Mesenteric fat pad (tissue), 1 donor: ENCODE measurements around the gene MEGF10. TPM values are rescaled to one million over a fixed set of nuclear protein-coding genes. Genes with fewer than 3 reads are reported as not detected.
"Not testable (repeated sequence)": the region's sequence is repeated elsewhere in the genome, so short reads cannot be mapped to it uniquely, and the experiment has no call there.

ENCODE experiments used
- DNase-seq: peaks from one replicate; pipeline ENCODE4 v3.0.0-alpha.2; 2020; ENCODE audit warnings: low spot score
- long read RNA-seq: library from polyadenylated mRNA; unstranded; transcript quantifications from one replicate; pipeline ENCODE4 v2.0.0, GENCODE V29; 2020
- total RNA-seq: library from RNA; stranded (reverse); fragmentation: NEBNext Ultra II Directional; extraction: Animal tissue kit (Norgen Biotek cat#: 25700); gene quantifications from one replicate; pipeline ENCODE4 v1.2.1, GENCODE V29; 2021
- donor health status: DM: yes; HTN: yes; CAD: no.

MEGF10 gene
- 0.58 TPM for total RNA-seq
- long read RNA-seq: 0 reads

DNA sequence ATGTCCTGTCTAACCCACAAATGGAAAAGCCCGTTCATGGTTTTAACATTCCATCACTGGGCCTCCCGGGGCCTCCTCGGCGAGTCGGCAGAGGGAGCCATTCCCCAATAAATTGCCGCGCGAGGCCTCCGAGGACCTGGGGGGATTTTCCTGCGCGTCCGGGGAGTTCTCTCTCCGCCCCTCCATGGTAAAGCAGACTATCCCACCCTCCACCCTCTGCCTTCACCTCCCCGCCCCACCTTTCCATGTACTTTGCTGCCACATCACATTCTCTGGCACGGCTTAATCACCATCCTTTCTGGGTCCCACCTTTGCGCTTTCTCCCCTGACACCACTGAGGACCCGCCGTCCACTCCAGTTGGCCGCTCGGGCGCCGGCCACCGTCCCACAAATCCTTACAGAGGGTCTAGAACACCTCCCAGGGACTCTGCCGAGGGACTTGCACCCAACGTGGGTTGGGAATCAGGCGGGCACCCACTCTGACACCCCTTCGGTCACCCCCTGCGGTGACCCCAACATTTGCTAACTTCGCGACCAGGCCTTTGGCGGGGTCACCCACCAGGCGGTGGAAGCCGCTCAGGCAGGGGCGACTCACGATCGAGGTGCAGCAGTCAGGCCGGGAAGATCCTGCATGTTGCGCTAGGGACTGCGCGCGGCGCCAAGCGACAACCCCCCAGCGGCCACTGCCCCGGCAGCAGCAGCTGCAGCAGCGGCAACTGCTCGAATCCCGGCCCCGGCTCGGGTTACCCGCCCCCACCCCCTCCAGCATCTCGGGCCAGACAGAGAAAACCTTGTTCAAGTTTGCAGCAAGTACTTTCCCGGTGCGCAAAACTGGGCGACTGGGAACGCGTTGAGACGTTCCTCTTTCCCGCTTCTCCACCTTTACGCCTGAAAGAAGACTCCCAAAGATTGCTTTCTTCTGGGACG lies at the start of gene MEGF10:
Gene MEGF10, plus strand, starts transcription at position 778 of the 927 bp plus-strand sequence. CDS start 40,513 bp downstream, outside the sequence.
- no peak for DNase-seq

DNA sequence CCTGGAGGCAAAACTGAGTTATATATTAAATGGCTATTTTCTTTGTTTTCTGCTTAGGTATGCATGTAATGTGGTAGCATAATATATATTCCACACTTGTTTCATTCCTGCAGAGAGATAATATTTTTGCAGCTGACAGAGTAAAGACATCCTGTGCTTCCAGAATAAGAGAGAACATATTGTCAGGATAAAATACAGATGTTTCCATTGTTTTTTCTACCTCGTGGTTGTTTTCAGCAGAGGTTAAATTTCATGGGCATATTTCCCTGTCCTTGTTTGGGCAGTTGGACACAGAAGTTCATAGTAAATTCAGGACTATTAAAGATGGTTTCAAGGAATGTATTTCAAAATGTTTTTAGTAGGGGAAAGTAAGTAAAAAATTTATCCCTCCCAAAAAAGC lies 47.6 kb upstream of the MEGF10 start:
- DNase-seq: no peak

DNA sequence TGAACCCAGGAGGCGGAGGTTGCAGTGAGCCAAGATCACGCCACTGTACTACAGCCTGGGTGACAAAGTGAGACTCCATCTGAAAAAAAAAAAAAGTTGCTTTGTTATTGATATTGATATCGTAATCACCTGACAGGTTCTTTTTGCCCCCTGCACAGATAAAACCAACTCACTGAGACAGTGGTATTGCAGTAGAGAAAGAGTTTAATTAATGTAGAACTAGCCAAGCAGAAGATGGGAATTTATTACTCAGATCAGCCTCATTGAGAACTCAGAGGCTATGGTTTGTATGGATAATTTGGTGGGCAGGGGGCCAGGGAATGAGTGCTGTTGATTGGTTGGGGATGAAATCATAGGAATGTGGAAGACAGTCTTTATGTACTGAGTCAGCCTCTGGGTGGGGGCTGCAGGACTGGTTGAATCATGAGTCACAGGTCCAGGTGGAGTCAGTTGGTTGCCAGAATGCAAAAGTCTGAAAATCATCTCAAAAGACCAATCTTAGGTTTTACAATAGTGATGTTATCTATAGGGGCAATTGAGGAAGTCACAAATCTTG lies 35.8 kb upstream of the MEGF10 start:
- no peak for DNase-seq

DNA sequence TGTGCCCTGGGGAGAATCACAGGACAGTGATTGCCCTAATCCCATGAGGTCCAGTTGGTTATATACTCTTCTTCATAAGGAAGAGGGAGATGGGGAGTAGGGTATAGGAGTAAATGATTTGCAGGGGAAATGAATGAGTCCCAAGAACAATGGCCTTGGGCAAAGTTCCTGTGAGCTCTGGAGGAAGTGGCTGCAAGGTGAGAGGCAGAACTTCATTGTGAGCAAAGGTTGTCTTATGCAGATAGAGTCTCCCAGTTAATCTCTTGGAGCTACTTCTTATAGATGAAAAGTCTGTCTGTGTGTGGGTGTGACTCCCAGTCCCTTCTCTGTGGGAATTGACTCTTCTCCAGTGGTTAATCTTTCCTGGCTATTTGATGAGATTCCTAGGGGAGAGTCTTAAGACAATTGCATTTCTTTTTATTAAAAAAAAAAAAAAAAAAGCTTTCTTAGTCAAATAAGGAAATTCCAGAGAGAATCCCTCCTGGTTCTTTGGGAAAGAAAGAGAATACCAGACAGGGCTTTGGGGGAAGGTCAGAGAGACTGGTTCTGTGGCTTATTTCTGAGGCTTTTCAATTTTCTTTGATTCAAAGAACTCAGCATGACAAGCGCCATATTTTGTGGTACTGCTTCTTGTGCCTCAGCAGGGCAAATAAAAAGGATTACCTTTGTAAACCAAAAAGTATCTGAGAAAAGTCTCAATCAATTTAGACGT lies 33.6 kb upstream of the MEGF10 start:
- no peak for DNase-seq

DNA sequence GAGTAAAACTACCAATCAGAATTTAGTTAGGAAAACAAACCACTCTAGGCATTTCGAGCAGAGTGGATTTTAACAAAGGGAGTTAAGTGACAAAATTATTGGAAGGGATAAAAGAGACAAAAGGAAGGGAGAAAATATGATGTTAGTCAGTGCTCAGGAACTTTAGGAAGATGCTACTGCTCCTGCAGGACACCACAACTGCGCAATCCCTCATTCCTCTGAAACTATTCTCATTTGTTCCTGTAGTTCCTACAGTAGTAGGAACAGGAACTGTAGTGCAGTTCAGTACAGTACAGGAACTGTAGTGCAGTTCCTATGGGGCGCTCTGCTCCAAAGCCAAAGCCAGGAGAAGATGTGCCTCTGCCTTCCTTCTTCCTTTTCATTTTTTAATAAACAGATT lies 29.9 kb upstream of the MEGF10 start:
- no peak for DNase-seq

DNA sequence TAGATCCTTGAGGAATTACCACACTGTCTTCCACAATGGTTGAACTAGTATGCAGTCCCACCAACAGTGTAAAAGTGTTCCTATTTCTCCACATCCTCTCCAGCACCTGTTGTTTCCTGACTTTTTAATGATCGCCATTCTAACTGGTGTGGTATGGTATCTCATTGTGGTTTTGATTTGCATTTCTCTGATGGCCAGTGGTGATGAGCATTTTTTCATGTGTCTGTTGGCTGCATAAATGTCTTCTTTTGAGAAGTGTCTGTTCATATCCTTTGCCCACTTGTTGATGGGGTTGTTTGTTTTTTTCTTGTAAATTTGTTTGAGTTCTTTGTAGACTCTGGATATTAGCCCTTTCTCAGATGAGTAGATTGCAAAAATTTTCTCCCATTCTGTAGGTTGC lies 25.1 kb upstream of the MEGF10 start:
- DNase-seq: not testable (repeated sequence)

DNA sequence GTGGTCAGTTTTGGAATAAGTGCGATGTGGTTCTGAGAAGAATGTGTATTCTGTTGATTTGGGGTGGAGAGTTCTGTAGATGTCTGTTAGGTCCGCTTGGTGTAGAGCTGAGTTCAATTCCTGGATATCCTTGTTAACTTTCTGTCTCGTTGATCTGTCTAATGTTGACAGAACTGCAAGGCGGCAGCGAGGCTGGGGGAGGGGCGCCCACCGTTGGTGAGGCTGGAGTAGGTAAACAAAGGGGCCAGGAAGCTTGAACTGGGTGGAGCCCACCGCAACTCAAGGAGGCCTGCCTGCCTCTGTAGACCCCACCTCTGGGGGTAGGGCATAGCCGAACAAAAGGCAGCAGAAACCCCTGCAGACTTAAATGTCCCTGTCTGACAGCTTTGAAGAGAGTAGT lies 22.3 kb upstream of the MEGF10 start:
- not testable (repeated sequence) for DNase-seq

DNA sequence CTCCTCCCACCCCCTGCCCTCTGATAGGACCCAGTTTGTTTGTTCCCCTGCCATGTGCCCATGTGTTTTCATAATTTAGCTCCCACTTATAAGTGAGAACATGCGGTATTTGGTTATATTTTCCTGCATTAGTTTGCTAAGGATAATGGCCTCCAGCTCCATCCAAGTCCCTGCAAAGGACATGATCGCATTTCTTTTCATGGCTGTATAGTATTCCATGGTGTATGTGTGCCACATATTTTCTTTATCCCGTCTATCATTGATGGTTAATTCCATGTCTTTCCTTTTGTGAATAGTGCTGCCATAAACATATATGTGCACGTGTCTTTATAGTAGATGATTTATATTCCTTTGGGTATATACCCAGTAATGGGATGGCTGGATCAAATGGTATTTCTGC lies 19.9 kb upstream of the MEGF10 start:
- not testable (repeated sequence) for DNase-seq

DNA sequence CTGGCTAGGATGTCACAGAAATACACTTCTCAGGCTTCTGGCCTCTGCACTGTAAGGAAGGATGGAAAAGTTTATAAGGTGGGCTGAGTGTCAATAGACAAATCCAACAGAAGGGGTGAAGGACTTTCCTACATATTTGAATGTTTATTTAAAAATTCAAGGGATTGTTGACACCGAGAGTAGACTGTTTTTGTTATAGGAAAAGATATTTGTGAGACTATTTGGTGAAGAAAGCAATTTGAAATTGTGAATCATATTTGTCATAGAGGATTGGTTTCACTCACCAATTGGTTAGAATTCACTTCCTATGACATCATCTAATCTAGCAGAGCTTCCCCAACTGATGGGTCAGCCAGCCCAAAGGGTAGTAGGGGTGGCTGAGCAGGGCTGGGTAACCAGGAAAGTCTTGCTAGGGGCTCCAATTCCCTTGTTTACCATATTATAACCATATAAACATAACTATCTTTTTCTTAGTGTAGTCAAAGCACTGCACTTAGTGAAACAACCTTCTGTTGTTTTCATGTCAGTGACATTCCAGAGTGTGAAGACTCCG lies 14.9 kb upstream of the MEGF10 start:
- DNase-seq: no peak

DNA sequence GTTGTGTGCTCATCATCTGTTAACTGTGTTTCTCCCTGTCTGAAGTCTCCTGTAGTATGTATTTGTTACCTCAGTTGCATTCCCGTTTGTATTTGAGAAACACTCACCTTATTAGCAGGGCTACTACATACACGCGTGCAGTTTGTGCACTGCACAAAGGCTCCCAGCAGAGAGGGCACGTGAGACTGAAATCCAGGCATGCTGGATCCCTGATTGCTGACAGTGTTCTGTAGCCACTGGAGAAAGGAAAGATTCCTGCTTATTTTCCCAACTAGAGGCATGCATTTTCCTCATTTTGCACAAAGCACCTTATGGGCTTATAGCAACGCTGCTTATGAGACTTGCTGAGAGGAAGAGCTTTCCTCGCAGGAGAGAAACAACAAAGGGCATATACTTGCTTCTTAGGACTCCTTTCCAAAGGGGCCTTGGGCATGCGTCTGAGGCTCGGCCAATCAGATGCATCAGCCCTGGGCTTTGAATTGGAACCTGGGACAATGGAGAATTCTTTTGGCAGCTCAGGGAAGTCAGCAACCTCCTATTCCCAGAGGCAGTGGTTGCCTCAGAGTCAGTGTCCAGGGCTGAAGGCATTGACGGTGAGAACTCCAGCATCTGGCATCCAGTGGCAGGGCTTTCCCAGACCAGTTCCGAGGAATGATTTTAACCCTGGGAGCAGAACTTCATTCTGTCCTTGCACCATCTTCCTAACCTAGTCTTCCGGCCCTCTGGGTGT lies 9.9 kb upstream of the MEGF10 start:
- no peak for DNase-seq

DNA sequence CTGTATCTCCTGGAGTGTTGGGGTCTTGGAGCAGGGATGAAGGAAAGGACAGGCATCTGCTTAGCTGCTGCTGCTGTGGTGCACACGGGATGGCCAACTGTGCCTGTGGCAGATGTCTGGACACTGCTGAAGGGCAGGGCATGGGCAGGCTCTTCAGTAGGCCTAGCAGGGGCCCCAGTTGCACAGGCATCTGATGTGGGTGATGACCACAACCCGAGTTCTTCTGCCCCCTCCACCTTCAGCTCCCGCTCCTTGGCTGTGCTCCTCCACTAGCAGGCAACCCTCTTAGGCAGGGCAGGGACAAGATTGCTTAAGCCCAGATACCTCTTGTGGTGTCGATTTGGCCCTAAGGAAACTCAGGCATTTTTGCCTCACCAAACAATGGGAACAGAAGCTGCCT lies 9.0 kb upstream of the MEGF10 start:
- DNase-seq: no peak

DNA sequence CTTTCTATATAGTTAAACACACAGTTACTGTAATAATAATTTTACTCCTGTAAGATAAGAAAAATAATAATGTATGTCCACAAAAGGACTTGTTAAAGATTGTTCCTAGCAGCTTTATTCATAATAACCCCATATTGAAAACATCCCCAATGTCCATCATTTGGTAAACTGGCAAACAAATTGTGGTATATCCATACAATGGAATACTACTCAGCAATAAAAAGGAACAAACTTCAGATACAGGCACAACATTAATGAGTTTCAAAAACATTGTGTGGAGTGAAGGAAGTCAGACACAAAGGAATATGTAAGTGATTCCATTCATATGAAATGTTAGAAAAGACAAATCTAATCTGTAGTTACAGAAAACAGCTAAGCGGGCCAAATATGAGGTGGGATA lies 1.9 kb upstream of the MEGF10 start:
- no peak for DNase-seq

DNA sequence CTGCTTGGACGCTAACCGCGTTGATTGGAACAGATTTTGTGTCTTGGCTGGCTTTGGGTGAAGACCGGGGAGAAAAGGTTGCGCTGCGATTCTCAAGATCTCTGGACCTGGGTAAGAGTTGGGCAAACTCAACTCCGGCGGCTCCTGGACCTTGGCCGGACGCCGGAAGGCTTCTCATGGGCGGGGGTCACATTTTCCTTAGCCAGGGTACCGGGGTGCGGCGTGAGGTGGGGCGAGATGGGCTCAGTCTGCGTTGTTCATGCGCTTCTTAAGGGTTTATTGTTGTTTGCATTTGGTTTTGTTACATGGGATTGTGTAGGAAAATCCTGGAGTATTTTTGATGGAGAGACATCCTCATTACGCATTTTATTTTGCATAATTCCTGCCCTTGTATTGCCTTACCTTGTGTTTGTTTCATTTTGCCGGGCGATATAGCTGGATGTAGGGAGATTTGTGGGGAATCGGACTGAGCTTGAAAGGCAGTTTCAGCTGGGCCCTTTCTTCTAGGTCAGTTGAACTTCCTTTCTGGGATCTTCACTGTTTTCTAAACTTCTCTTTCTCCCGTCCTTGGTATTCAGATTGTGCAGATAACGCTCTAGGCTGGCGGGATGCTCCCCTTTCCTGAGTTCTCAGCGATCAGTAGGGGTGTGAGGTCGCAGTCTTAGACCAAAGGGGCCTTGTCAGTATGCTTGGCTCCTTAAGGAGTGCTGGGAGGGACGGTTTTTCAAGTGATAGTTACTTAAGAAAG lies 524 bp downstream of the MEGF10 start:
- DNase-seq: no peak

DNA sequence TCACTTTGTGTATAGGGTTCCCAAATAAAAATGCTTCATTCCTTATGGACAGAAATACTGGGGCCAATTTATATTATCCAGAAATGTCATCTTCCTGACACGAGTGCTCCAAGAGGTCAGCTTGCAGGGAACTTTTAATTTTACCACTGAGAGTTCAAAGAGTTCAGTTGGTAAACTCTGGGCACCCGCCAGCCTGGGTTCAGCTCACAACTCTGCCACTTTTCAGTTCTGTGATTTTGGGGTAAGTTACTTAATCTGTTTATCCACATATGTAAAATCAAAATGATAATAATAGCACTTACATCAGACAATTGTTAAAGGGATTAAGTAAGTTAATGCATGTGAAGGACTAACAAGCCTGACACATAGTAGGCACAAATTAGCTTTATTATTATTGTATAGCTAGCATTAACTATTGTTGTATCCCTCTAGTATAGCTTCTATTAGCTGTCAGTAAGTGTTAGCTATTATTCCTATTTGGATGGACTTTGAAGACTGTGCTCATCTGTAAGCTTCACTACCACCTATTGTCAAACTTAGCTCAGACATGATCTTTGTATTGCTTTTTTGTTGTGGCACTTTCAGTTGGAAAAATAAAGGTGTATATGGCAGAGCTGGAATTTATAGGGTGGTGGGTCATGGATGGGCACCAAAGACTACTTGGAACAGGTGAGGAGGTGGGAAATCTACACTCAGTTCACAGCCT lies 1.6 kb downstream of the MEGF10 start:
- DNase-seq: no peak

DNA sequence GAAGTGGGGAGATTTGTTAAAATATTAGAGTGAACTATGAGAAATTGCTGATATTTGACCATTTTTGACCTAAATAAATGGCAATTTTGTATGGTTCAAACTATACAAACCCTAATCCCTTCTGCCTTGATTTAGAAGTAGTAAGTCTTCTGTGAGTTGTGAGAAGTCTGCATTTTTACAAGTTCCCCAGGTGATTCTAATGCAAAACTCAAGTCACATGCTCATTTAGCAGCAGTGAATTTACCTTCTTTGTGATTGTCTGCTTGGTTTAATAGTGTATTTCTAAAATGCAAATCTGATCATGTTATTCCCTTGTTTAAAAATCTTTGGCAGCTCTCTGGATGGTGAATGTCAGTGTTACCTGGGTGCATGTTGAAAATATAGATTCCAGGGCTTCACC lies 2.8 kb downstream of the MEGF10 start:
- no peak for DNase-seq

DNA sequence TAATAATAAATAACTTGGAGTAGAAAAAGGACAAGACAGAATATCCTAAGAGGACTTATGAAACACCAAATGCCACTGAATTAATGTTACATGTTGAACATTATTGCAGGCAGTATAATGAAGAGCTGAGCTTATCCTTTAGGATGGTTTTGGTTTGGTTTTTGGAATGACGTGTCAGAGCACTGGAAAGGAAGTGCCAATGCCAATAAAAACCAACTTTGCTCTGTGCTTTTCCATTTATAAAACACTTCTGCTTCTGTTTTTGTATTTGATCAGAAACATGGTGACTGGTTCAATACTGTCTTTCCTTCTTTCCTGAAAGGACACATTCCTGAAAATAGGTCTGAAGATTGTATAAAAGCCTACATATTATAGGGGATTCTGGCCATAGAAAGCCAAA lies 4.2 kb downstream of the MEGF10 start:
- DNase-seq: no peak

DNA sequence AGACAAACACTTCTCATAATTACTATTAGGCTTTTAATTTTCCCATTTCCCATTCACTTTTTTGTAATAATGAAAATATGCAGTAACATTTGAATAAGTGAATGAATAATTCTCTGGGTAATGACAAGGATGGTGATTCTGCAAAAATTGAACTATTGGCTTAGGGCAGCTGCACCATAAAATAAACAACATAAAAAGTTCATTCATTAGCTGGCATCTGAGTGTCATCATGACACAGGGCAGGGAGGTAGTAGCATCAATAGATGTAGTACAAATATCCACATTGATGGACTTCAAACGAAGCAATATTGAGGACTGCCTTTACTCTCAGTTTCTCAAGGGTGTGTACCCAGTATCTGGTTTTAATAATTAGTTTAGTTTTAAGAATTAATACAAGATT lies 4.9 kb downstream of the MEGF10 start:
- DNase-seq: no peak

DNA sequence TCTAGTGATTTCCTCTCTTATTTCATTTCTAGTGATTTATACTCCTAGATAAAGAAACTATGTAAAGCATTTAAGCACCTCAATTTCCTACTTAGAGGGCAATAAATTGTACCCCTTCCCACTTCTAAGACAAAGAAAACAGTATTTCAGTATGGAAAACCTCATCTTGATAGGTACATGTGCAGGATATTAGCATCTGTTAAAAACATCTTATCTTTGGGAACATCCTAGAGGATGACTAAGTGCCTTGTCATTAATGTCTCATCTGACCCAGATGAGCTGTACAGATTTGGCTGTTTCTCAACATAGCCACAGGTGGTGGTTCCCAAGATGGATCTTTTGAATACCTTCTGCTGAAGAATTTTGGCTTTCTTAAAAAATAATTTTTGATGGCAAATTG lies 5.7 kb downstream of the MEGF10 start:
- DNase-seq: no peak

DNA sequence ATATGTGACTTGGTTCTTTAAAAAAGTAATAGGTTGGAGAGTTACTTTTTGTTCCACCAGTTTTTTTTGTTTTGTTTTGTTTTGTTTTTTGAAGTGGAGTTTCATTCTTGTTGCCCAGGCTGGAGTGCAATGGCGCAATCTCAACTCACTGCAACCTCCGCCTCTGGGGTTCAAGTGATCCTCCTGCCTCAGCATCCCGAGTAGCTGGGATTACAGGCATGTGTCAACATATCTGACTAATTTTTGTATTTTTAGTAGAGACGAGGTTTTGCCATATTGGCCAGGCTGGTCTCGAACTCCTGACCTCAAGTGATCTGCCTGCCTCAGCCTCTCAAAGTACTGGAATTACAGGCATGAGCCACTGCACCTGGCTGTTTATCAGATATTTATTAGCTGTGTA lies 6.3 kb downstream of the MEGF10 start:
- DNase-seq: not testable (repeated sequence)
